ENCODE data around the gene R3HDM2.
A peak's percentile ranks its signal among the peaks of the same experiment; 100 is the strongest.
"Not testable (repeated sequence)": the region's sequence is repeated elsewhere in the genome, so short reads cannot be mapped to it uniquely, and the experiment has no call there.

R3HDM2 gene

GRCh38 chr12:57320639-57321038 is 110.2 kb downstream of the R3HDM2 start:
- no peak for DNase-seq

GRCh38 chr12:57319678-57320469 is 111.0 kb downstream of the R3HDM2 start:
- no peak for DNase-seq

GRCh38 chr12:57315681-57316080 is 115.2 kb downstream of the R3HDM2 start:
- no peak for DNase-seq

- not testable (repeated sequence) for DNase-seq
Measured at GRCh38 chr12:57312287-57312686, 118.6 kb downstream of the R3HDM2 start.

- DNase-seq = no peak
Measured at GRCh38 chr12:57309420-57309819, 121.4 kb downstream of the R3HDM2 start.

GRCh38 chr12:57300961-57301584 is 129.8 kb downstream of the R3HDM2 start:
- DNase-seq = no peak

- no peak for DNase-seq
Measured at GRCh38 chr12:57299514-57300016, 131.3 kb downstream of the R3HDM2 start.

GRCh38 chr12:57296291-57296690 is 134.6 kb downstream of the R3HDM2 start:
- no peak for DNase-seq

- not testable (repeated sequence) for DNase-seq
Measured at GRCh38 chr12:57282073-57282472, 148.8 kb downstream of the R3HDM2 start.

GRCh38 chr12:57280211-57281062 is 150.4 kb downstream of the R3HDM2 start:
- peak; percentile 57 for DNase-seq

GRCh38 chr12:57278465-57279381 is 152.1 kb downstream of the R3HDM2 start:
- no peak for DNase-seq

- no peak for DNase-seq
Measured at GRCh38 chr12:57276935-57277563, 153.8 kb downstream of the R3HDM2 start.

GRCh38 chr12:57276233-57276632 is 154.6 kb downstream of the R3HDM2 start:
- DNase-seq = not testable (repeated sequence)

- DNase-seq = no peak
Measured at GRCh38 chr12:57273516-57273915, 157.3 kb downstream of the R3HDM2 start.

GRCh38 chr12:57272337-57273151 is 158.3 kb downstream of the R3HDM2 start:
- no peak for DNase-seq

GRCh38 chr12:57270966-57271470 is 159.8 kb downstream of the R3HDM2 start:
- no peak for DNase-seq

- no peak for DNase-seq
Measured at GRCh38 chr12:57268264-57268663, 162.6 kb downstream of the R3HDM2 start.

GRCh38 chr12:57266681-57267080 is 164.2 kb downstream of the R3HDM2 start:
- no peak for DNase-seq

- DNase-seq = no peak
Measured at GRCh38 chr12:57263096-57263495, 167.7 kb downstream of the R3HDM2 start.

GRCh38 chr12:57262126-57262822 is 168.6 kb downstream of the R3HDM2 start:
- no peak for DNase-seq
